Activated CD4-positive, alpha-beta T cell treated with anti-CD3 and anti-CD28 coated beads, Interleukin-2, amount 10 ng/mL, durations not matched to agents 7 days and 5 days (primary cell): ENCODE measurements around the gene SHB. TPM values are rescaled to one million over a fixed set of nuclear protein-coding genes. Genes with fewer than 3 reads are reported as not detected.

Experiments used
- CTCF ChIA-PET: fragments of 350-600 bp; sonication (Branson Sonifier 250); formaldehyde crosslinking; loops from one replicate; lab custom pipeline; 2021; ENCODE audit warnings: antibody characterized with exemption; lab: Charles Lee
- POLR2A ChIA-PET: fragments of 350-600 bp; sonication (Branson Sonifier 250); formaldehyde crosslinking; loops from one replicate; lab custom pipeline; 2021; ENCODE audit warnings: antibody characterized with exemption; lab: Charles Lee
- DNase-seq: peaks from one replicate; pipeline ENCODE4 v3.0.0-alpha.2; 2020
- H3K27ac Mint-ChIP-seq: one replicate; pipeline ENCODE4 v1.8.0; 2021; ENCODE audit warnings: mild to moderate bottlenecking, moderate library complexity, mixed read lengths
- H3K27me3 Mint-ChIP-seq: one replicate; pipeline ENCODE4 v1.8.0; 2021; ENCODE audit warnings: mixed read lengths
- H3K36me3 Mint-ChIP-seq: one replicate; pipeline ENCODE4 v1.8.0; 2021; ENCODE audit warnings: low read depth, mixed read lengths
- H3K4me1 Mint-ChIP-seq: one replicate; pipeline ENCODE4 v1.8.0; 2021; ENCODE audit warnings: mixed read lengths
- H3K4me3 Mint-ChIP-seq: one replicate; pipeline ENCODE4 v1.8.0; 2021; ENCODE audit warnings: mild to moderate bottlenecking, moderate library complexity, mixed read lengths
- H3K9me3 Mint-ChIP-seq: one replicate; pipeline ENCODE4 v1.8.0; 2021; ENCODE audit warnings: mixed read lengths
- total RNA-seq, 2 experiments: library from RNA; stranded (reverse); gene quantifications; one replicate each; pipeline ENCODE4 v1.2.3, GENCODE V29; 2021

SHB gene
- total RNA-seq, 2 experiments from 2014 or later = not detected

DNA sequence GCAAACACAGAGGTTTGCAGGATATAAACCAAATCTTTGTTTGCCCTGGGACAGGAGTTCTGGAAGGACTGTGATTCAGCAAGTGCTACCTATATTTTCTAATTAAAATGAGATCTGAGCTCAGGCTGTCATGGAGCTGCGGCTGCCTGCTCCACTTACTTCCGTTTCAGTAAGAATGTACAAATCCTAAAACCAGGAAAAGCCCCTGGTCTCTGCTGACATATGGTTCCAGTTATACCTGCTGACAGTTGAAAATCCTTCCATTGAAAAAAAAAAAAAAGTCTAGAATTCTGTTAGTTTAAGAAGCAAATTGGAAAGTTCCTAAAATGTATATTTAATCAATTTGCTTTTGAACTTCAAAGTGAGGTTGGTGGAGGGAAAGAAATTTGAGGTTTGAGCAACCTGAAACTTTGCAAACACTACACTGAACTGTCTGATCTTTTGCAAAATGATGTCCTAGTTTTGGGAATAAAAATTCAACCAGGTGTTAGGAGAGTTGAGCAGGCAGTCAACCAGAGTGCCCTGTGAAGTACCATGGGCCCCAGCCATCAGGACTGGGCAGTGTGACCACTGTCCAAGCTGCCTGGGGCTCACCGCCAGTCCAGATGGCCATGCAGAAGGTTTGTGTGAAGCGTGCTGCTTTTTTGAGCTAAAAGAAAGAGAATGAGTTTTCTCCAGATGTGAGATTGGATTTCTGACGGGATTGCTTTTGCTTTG is 50.6 kb downstream of the SHB start:
- POLR2A ChIA-PET = no interaction called here
- CTCF ChIA-PET = interaction anchor here (1.2 to 2.1 kb wide), 3 partner anchors 11 to 46 kb away, joined by 3 to 4 read pairs (median 3); no protein-coding TSS in a partner anchor

DNA sequence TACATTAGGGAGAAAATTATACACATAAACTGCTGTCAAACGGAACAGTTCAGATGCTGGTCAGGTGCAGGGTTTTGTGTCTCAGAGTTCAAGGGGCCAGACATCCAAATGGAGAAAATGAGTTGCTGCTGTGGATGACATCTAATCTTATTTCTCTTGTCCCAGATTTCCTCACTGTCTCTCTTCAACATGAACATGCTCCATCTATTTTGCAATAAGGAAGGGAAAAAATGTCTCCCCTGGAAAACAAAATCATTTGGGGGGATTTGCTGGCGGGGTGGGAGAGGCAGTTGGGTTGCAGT is 51.2 kb downstream of the SHB start:
- CTCF ChIA-PET = interaction anchor here (1.2 kb wide), 1 partner anchor 11 kb away, joined by 3 read pairs; no protein-coding TSS in a partner anchor
- DNase-seq = no peak

More for the DNA sequence above, 50.6 kb downstream of the SHB start:
- H3K36me3 Mint-ChIP-seq = no peaks in the 10 kb centered on the region
- H3K4me1 Mint-ChIP-seq = no peaks in the 10 kb centered on the region
- H3K9me3 Mint-ChIP-seq = no peaks in the 10 kb centered on the region
- no peak for DNase-seq
- no peak overlapping the region for H3K27ac Mint-ChIP-seq
- H3K27me3 Mint-ChIP-seq = no peaks in the 10 kb centered on the region
- H3K4me3 Mint-ChIP-seq = no peak overlapping the region

DNA sequence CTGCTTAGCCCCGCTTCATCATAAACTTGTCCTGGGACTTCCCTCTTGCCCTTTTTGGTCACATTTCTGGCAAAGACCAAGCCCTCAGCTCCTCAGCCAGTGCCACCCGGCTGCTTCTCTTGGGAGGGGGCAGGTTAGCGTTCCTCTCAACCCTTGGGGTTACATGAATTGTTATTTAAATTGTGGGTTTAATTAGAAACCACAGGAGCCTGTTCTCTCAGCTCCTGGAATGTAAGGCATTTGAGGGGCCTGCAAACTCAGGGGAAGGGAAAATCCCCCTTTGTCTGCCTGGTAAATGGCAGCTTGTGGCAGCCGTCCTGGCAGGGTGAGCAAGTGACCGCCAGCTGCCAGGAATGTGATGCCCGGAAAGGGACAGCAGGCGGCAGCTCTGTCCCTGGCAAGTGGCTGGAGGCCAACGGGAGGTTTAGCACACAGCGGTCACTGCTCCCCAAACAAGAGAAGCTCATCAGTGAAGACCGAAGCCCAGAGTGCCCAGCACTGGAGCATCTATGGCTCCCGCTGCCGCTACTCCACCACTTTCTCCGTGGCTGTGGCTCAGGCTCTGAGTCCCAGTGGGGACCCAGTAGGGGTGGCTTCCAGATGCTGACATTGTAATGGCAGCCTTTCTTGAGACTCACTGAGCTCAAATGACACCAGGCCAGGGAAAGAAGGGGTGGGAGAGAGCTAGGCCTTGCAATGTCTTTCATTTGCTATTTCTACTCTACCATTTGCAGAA is 51.7 kb downstream of the SHB start:
- no peak overlapping the region for H3K4me3 Mint-ChIP-seq
- H3K4me1 Mint-ChIP-seq = no peaks in the 10 kb centered on the region
- no peaks in the 10 kb centered on the region for H3K36me3 Mint-ChIP-seq
- no peak for DNase-seq
- H3K9me3 Mint-ChIP-seq = no peaks in the 10 kb centered on the region
- CTCF ChIA-PET = interaction anchor here (1.2 kb wide), 1 partner anchor 12 kb away, joined by 3 read pairs; no protein-coding TSS in a partner anchor
- POLR2A ChIA-PET = no interaction called here
- no peaks in the 10 kb centered on the region for H3K27me3 Mint-ChIP-seq
- H3K27ac Mint-ChIP-seq = no peak overlapping the region

More for the DNA sequence above, 51.2 kb downstream of the SHB start:
- Mint-ChIP-seq H3K4me3 (no peak overlapping the region), H3K27ac (no peak overlapping the region), H3K27me3 (no peaks in the 10 kb centered on the region), H3K4me1 (no peaks in the 10 kb centered on the region), H3K36me3 (no peaks in the 10 kb centered on the region), H3K9me3 (no peaks in the 10 kb centered on the region)
- POLR2A ChIA-PET = no interaction called here

DNA sequence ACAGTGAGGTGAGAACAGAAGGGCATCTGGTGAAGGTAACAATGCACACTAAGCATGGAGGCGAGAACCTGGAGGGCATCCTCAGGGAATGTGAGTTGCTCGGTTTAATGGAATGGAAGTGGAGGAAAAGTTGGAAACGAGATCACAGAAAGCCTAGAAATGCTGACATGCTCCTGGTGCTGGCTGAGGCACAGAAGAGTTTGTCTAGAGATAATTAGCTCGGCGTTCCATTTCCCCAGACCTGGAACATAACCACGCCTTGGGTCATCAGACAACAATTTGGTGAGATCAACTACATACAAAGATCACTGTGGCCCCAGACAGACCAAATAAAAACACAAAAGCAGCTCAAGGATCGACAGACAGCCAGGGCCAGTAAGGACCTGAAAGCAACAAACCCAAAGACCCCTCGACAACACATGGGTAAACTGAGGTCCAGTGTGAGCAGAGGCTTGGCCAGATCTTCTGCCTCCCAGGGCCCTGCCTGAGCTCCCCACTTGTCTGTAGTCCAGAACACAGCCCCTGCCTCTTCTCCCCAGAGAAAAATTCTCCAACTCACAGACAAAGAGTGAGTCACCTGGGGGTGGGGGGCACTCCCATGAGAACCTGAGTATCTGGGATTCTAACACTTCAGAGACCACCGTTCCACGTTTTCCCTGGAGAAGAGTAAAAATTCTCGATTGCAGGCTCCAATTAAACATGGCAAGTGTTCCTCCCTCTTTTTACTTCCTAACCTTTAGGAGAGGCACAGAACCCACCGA is 52.5 kb downstream of the SHB start:
- no peaks in the 10 kb centered on the region for H3K36me3 Mint-ChIP-seq
- no peak for DNase-seq
- H3K9me3 Mint-ChIP-seq = no peaks in the 10 kb centered on the region
- CTCF ChIA-PET = interaction anchor here (1.2 kb wide), 1 partner anchor 12 kb away, joined by 3 read pairs; no protein-coding TSS in a partner anchor
- no peaks in the 10 kb centered on the region for H3K4me1 Mint-ChIP-seq
- POLR2A ChIA-PET = no interaction called here
- H3K27ac Mint-ChIP-seq = no peak overlapping the region
- no peaks in the 10 kb centered on the region for H3K27me3 Mint-ChIP-seq
- H3K4me3 Mint-ChIP-seq = no peak overlapping the region

DNA sequence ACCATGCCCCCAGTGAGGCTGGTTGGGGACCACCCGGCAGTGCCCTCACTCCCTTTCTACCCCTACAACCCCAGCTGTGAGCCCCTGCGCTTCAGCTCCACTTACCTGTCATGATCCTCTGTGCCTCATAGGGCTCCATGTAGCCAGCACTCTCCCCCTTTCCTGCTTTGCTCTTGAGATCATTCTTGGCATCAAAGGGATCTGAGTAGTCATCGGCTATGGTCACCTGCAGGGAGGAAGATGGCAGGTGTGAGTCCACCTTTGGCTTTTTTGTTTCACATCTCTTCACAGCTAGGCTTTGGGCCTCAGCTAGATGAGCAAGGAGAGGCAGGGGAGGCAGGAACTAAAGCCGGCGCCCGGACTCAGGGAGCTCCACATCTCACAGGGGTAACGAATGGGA is 53.1 kb downstream of the SHB start:
- no peak overlapping the region for H3K4me3 Mint-ChIP-seq
- POLR2A ChIA-PET = no interaction called here
- no peaks in the 10 kb centered on the region for H3K4me1 Mint-ChIP-seq
- CTCF ChIA-PET = interaction anchor here (1.0 kb wide), 1 partner anchor 15 kb away, joined by 3 read pairs; no protein-coding TSS in a partner anchor
- DNase-seq = no peak
- H3K9me3 Mint-ChIP-seq = no peaks in the 10 kb centered on the region
- no peak overlapping the region for H3K27ac Mint-ChIP-seq
- H3K36me3 Mint-ChIP-seq = no peaks in the 10 kb centered on the region
- no peaks in the 10 kb centered on the region for H3K27me3 Mint-ChIP-seq

DNA sequence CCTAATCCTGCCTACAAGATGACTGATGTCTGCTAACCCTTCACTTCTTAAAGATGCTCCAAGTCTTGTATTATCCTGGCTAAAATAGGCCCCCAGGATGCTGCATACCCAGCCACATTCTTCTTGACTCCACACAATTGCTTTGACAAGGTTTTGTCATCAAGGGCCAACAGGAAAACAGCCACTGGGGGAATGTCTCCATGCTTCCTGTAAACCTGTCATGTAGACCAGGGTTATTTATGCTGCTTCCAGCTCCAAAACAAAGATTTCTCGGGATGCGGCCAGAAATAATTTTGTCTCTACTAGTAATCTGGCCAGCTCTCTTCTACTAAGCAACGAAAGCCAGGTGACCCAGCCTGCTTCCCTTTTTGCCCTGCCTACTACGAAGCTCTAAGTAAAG is 53.8 kb downstream of the SHB start:
- Mint-ChIP-seq H3K27ac (no peak overlapping the region), H3K4me3 (no peak overlapping the region), H3K9me3 (no peaks in the 10 kb centered on the region), H3K4me1 (no peaks in the 10 kb centered on the region), H3K36me3 (no peaks in the 10 kb centered on the region), H3K27me3 (no peaks in the 10 kb centered on the region)
- CTCF ChIA-PET = interaction anchor here (1.0 kb wide), 1 partner anchor 15 kb away, joined by 3 read pairs; no protein-coding TSS in a partner anchor
- POLR2A ChIA-PET = no interaction called here
- DNase-seq = no peak

DNA sequence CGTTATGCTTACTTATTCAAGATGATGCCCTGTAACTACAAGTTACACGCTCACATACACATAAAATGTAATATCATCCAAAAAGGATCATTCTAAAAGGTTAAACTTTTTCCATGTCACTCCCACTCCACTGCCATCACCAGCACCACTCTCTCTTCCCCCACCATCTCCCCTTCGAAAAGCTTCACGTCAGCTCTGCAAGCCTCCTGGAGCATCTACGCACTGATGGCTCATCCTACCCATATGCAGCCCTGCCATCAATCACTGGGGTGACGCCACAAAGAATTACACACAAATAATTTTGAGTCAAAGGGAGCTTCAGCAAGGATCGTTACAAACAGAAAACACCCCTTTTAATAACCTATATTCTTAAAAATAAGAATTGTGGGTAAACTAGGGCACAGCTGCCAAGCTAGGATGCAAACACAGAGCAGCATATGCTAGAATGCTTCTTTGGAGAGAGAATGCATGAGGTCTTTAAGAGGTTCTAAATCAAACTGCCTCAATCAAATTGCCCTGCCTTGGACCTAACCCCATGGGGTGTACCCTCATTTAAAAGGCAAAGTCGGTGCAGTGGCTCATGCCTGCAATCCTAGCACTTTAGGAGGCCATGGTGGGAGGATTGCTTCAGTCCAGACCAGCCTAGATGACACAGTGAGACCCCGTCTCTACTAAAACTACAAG is 56.1 kb downstream of the SHB start:
- POLR2A ChIA-PET = no interaction called here
- Mint-ChIP-seq H3K27me3 (no peaks in the 10 kb centered on the region), H3K4me1 (peaks cover 9% of the 10 kb centered on the region), H3K4me3 (no peak overlapping the region), H3K36me3 (no peaks in the 10 kb centered on the region), H3K27ac (no peak overlapping the region), H3K9me3 (no peaks in the 10 kb centered on the region)
- CTCF ChIA-PET = interaction anchor here (1.6 kb wide), 1 partner anchor 17 kb away, joined by 4 read pairs; no protein-coding TSS in a partner anchor
- no peak for DNase-seq

DNA sequence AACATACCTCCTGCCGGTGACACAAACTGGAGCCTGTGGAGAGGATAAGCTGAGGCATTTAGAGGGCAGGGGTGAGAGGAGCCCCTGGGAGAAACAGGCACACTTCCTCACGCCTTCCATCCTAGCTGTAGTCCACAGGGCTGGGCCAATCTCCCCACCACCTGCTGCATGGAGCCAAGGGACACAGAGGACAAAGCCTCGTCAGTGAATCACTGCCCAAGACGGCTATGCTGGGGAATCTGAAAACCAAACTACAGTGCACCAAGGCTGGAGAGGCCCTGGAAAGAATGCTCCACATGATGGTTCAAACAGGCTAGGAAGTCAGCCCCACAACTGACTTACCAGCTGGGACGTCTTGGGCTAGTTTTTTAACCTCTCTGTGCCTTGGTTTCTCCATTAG is 57.0 kb downstream of the SHB start:
- H3K27me3 Mint-ChIP-seq = no peaks in the 10 kb centered on the region
- ChIA-PET CTCF (interaction anchor here (1.6 kb wide), 1 partner anchor 18 kb away, joined by 4 read pairs; no protein-coding TSS in a partner anchor), POLR2A (no interaction called here)
- H3K27ac Mint-ChIP-seq = no peak overlapping the region
- no peaks in the 10 kb centered on the region for H3K36me3 Mint-ChIP-seq
- H3K9me3 Mint-ChIP-seq = no peaks in the 10 kb centered on the region
- DNase-seq = no peak
- H3K4me3 Mint-ChIP-seq = no peak overlapping the region
- peaks cover 14% of the 10 kb centered on the region for H3K4me1 Mint-ChIP-seq

DNA sequence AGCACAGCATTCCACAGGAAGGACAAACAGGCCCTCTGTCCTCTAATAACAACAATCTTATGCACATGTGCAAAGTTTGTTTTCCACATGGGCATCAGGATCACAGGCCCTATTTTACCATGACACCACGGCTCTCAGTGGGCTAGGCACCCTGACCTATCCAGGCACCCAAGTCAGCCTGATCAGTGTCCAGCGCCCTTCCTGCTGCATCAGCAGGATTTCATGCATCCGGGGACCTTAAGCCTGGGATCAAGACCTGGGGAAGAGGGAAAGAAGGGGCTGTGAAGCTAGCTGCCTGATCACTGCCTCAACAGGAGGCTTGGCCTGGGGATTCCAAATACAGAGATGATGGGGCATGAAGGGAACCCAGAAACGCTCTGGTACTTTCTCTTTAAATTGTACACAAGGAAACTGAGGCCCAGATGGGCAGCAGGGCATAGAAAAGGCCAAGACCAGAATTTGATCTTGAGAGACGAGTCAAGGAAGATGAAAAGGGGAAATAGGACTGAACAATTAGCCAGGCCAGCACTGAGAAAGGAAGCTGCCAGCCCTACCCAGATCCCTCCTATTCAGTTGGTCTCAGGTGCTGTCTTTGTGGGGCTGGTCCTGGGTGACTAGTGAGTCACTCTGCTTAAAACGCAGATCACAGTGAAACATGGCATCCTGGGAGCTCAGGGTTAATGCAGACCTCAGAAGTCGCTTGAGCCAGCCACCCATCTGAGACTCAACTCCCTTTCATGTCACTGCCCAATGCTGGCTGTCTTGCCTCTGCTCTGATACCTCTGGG is 57.9 kb downstream of the SHB start:
- Mint-ChIP-seq H3K27me3 (no peaks in the 10 kb centered on the region), H3K4me3 (no peak overlapping the region), H3K4me1 (peaks cover 14% of the 10 kb centered on the region), H3K9me3 (no peaks in the 10 kb centered on the region), H3K27ac (no peak overlapping the region), H3K36me3 (no peaks in the 10 kb centered on the region)
- ChIA-PET POLR2A (no interaction called here), CTCF (interaction anchor here (1.6 kb wide), 1 partner anchor 19 kb away, joined by 4 read pairs; no protein-coding TSS in a partner anchor)
- no peak for DNase-seq

DNA sequence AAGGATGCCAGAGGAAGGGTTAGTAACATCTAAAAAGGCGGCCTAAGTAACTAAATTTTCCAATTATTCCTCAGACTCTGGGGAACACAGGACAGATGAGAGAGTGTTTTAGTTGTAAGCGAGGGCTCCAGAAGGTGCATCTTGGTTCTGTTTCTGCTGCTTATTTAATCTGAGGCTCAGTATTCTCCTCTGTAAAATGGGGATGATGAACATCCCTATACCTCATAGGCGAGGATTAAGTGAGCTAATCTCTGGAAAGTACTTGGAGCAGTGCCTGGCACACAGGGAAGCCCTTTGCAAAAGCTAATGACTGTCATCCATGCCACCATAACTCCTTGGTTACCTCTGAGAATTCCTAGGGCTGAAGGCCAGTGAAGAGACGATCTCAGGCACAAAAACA is 59.0 kb downstream of the SHB start:
- Mint-ChIP-seq H3K27ac (no peak overlapping the region), H3K4me1 (peaks cover 14% of the 10 kb centered on the region), H3K36me3 (no peaks in the 10 kb centered on the region), H3K9me3 (no peaks in the 10 kb centered on the region), H3K27me3 (no peaks in the 10 kb centered on the region), H3K4me3 (no peak overlapping the region)
- POLR2A ChIA-PET = no interaction called here
- CTCF ChIA-PET = no interaction called here
- DNase-seq = no peak

DNA sequence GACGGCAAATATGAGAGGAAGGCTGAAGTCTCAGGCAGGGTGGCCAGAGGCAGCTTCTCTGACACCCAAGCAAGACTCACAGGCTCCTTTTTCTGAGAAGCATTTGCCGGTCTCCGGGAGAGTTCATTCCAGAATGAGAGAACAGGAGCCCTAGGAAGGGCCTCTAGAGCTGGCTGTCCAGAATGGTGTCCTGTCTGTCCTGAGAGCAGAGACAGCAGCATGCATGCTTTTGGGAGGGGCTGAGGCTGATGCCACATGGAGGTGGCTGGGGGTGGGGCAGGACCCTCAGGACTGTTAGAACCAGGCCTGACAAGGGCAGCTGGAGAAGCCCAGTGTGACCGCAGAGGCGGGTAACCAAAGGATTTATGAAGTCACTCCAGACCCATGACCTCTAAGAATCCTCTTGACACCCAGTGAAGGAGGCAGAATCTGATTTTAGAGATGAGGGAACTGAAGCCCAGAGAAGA is 60.0 kb downstream of the SHB start:
- Mint-ChIP-seq H3K4me3 (no peak overlapping the region), H3K4me1 (peaks cover 14% of the 10 kb centered on the region), H3K27ac (peak overlapping the region; percentile 86), H3K9me3 (no peaks in the 10 kb centered on the region), H3K36me3 (no peaks in the 10 kb centered on the region), H3K27me3 (no peaks in the 10 kb centered on the region)
- ChIA-PET POLR2A (no interaction called here), CTCF (interaction anchor here (1.1 kb wide), 1 partner anchor 22 kb away, joined by 3 read pairs; no protein-coding TSS in a partner anchor)
- DNase-seq = no peak
